Activated gamma-delta T cell treated with anti-CD3 and anti-CD28 coated beads, Interleukin-2, amount 50 U/mL, for 16 hours (primary cell): ENCODE results near the gene MELK.

Source experiments
- DNase-seq: peaks from one replicate; pipeline ENCODE4 v3.0.0-alpha.2; 2020; ENCODE audit warnings: low read depth

The MELK gene

GRCh38 chr9:36584620-36585460 is 12.1 kb downstream of the MELK start:
- no peak for DNase-seq

- DNase-seq = no peak
Measured at GRCh38 chr9:36590231-36590630, 17.5 kb downstream of the MELK start.

- no peak for DNase-seq
Measured at GRCh38 chr9:36592801-36593583, 20.3 kb downstream of the MELK start.

- no peak for DNase-seq
Measured at GRCh38 chr9:36594213-36594612, 21.5 kb downstream of the MELK start.

GRCh38 chr9:36597412-36598178 is 24.9 kb downstream of the MELK start:
- no peak for DNase-seq

GRCh38 chr9:36598273-36598672 is 25.6 kb downstream of the MELK start:
- no peak for DNase-seq

GRCh38 chr9:36603006-36603405 is 30.3 kb downstream of the MELK start:
- DNase-seq = no peak

GRCh38 chr9:36609306-36609705 is 36.6 kb downstream of the MELK start:
- no peak for DNase-seq

- DNase-seq = no peak
Measured at GRCh38 chr9:36622121-36622520, 49.4 kb downstream of the MELK start.

- DNase-seq = no peak
Measured at GRCh38 chr9:36623280-36623679, 50.6 kb downstream of the MELK start.

GRCh38 chr9:36625006-36625615 is 52.4 kb downstream of the MELK start:
- DNase-seq = no peak

GRCh38 chr9:36632892-36633291 is 60.2 kb downstream of the MELK start:
- DNase-seq = no peak

- no peak for DNase-seq
Measured at GRCh38 chr9:36637491-36638270, 65.0 kb downstream of the MELK start.

GRCh38 chr9:36640771-36641381 is 68.2 kb downstream of the MELK start:
- no peak for DNase-seq

- DNase-seq = no peak
Measured at GRCh38 chr9:36642817-36643216, 70.1 kb downstream of the MELK start.

- DNase-seq = no peak
Measured at GRCh38 chr9:36656842-36657241, 84.1 kb downstream of the MELK start.

- DNase-seq = no peak
Measured at GRCh38 chr9:36659500-36659899, 86.8 kb downstream of the MELK start.

- no peak for DNase-seq
Measured at GRCh38 chr9:36664806-36665205, 92.1 kb downstream of the MELK start.

- no peak for DNase-seq
Measured at GRCh38 chr9:36665387-36665786, 92.7 kb downstream of the MELK start.

GRCh38 chr9:36665921-36666431 is 93.3 kb downstream of the MELK start:
- DNase-seq = no peak

- DNase-seq = no peak
Measured at GRCh38 chr9:36671561-36671960, 98.9 kb downstream of the MELK start.
